ENCODE results near the gene PGF.

DNA sequence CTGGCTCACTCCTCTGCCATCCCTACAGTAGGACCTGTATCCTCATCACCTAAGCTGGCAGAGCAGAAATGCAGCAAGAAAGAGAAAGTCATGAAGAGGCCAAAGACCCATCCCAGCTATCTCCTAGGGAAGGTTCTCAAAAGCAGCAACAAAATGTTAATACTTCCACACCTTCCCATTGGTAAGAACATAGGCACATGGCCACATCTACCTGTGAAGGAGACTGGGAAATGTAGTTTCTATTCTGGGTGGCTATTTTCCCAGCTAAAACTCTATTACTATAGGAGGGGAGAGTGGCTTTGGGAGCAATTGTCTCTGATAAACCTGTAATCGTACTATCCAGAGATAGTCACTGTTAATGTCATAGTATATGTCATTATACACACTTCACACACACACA lies 33.6 kb upstream of the PGF start:
- TF ChIP-seq TAF1 (CRISPR knock-in tag; IDR thresholded peaks at IDR 0.05) (no peak), ZNF138 (CRISPR knock-in tag; IDR thresholded peaks at IDR 0.05; ENCODE audit: low read depth) (no peak), ZBTB7B (CRISPR knock-in tag; IDR thresholded peaks at IDR 0.05) (no peak), EZH2 (conservative IDR thresholded peaks at IDR 0.05; ENCODE audit: low read depth, low read length) (no peak), ZNF282 (IDR thresholded peaks at IDR 0.05; ENCODE audit: partially characterized antibody) (no peak), TEAD2 (CRISPR knock-in tag; IDR thresholded peaks at IDR 0.05) (no peak), SOX13 (IDR thresholded peaks at IDR 0.05) (no peak), SOX13 (CRISPR knock-in tag; conservative IDR thresholded peaks at IDR 0.05 in 1 of 2, IDR thresholded peaks at IDR 0.05 in 1 of 2) (no peak), PAX8 (CRISPR knock-in tag; IDR thresholded peaks at IDR 0.05; ENCODE audit: borderline replicate concordance) (no peak), CEBPB (IDR thresholded peaks at IDR 0.05; ENCODE audit: borderline replicate concordance, low read depth, low read length) (no peak), ZNF549 (CRISPR knock-in tag; IDR thresholded peaks at IDR 0.05) (no peak)
- TF ChIP-seq, protein P1, sequence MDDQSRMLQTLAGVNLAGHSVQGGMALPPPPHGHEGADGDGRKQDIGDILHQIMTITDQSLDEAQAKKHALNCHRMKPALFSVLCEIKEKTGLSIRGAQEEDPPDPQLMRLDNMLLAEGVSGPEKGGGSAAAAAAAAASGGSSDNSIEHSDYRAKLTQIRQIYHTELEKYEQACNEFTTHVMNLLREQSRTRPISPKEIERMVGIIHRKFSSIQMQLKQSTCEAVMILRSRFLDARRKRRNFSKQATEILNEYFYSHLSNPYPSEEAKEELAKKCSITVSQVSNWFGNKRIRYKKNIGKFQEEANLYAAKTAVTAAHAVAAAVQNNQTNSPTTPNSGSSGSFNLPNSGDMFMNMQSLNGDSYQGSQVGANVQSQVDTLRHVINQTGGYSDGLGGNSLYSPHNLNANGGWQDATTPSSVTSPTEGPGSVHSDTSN (CRISPR knock-in tag; IDR thresholded peaks at IDR 0.05; ENCODE audit: borderline replicate concordance): no peak
- TF ChIP-seq, protein P2, sequence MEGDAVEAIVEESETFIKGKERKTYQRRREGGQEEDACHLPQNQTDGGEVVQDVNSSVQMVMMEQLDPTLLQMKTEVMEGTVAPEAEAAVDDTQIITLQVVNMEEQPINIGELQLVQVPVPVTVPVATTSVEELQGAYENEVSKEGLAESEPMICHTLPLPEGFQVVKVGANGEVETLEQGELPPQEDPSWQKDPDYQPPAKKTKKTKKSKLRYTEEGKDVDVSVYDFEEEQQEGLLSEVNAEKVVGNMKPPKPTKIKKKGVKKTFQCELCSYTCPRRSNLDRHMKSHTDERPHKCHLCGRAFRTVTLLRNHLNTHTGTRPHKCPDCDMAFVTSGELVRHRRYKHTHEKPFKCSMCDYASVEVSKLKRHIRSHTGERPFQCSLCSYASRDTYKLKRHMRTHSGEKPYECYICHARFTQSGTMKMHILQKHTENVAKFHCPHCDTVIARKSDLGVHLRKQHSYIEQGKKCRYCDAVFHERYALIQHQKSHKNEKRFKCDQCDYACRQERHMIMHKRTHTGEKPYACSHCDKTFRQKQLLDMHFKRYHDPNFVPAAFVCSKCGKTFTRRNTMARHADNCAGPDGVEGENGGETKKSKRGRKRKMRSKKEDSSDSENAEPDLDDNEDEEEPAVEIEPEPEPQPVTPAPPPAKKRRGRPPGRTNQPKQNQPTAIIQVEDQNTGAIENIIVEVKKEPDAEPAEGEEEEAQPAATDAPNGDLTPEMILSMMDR (CRISPR knock-in tag; IDR thresholded peaks at IDR 0.05): no peak
- TF ChIP-seq, protein P3, sequence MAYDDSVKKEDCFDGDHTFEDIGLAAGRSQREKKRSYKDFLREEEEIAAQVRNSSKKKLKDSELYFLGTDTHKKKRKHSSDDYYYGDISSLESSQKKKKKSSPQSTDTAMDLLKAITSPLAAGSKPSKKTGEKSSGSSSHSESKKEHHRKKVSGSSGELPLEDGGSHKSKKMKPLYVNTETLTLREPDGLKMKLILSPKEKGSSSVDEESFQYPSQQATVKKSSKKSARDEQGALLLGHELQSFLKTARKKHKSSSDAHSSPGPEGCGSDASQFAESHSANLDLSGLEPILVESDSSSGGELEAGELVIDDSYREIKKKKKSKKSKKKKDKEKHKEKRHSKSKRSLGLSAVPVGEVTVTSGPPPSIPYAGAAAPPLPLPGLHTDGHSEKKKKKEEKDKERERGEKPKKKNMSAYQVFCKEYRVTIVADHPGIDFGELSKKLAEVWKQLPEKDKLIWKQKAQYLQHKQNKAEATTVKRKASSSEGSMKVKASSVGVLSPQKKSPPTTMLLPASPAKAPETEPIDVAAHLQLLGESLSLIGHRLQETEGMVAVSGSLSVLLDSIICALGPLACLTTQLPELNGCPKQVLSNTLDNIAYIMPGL (CRISPR knock-in tag; IDR thresholded peaks at IDR 0.05; ENCODE audit: borderline replicate concordance in 1 of 2, low read depth in 1 of 2): no peak
